ENCODE data around the gene KCNJ6. TPM values are rescaled to one million over a fixed set of nuclear protein-coding genes. Genes with fewer than 3 reads are reported as not detected.

Gene KCNJ6
- polyA plus RNA-seq, 6 donors from 2014 or later = not detected

DNA sequence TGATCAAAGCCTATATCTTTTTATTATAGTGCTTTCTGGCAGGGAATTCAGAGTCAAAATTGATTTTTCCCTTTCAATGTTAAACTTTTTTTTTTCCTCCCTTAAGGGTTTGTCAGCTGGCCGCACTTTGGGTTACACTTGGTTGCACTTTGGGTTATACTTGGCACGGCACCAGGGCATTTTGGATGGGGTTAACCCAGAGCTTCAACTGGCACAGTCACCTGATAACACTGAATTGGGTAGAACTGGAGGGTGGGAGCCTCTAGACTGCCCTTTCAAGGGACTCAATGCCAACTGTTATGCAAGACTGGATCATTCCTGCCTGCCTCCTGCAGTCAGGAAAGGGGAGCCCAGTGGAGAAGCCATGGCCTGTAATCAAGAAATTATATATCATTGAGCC lies 211.5 kb downstream of the KCNJ6 start:
- Mint-ChIP-seq H3K4me1 (no peaks in the 10 kb centered on the region), H3K27ac (no peak overlapping the region), H3K4me3 (no peak overlapping the region), H3K9me3 (peaks cover 0 to 3% (median 0%) of the 10 kb centered on the region in 7 donors), H3K27me3 (peaks cover 8 to 20% (median 16%) of the 10 kb centered on the region in 3 donors), H3K36me3 (no peaks in the 10 kb centered on the region)
- DNase-seq (no peak), ATAC-seq (ENCODE audit: low read depth in 2 of 2) (no peak)

DNA sequence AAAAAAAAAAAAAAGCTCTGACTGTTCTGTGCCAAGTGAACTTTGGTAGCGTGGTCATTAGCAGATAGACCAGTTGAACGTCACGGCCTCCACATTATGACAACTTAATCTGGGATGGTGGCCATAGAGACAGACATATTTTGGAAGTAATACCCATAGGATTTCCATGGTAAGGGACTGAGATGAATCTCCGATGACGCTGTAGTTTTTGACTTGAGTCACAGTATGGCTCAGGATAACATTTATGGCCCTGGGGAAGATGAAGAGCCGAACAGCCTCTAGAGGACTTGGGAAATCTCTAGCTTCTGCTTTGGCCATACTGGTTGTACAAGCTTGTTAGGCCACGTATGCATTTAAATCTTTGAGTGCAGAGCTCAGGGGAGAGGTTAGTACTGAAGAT lies 214.0 kb downstream of the KCNJ6 start:
- Mint-ChIP-seq H3K27me3 (peaks cover 7% of the 10 kb centered on the region in 3 donors), H3K27ac (no peak overlapping the region), H3K36me3 (no peaks in the 10 kb centered on the region), H3K9me3 (peaks cover 0 to 2% (median 0%) of the 10 kb centered on the region in 7 donors), H3K4me3 (no peak overlapping the region), H3K4me1 (no peaks in the 10 kb centered on the region)
- no peak for DNase-seq
- ATAC-seq (ENCODE audit: low read depth in 2 of 2) = no peak

DNA sequence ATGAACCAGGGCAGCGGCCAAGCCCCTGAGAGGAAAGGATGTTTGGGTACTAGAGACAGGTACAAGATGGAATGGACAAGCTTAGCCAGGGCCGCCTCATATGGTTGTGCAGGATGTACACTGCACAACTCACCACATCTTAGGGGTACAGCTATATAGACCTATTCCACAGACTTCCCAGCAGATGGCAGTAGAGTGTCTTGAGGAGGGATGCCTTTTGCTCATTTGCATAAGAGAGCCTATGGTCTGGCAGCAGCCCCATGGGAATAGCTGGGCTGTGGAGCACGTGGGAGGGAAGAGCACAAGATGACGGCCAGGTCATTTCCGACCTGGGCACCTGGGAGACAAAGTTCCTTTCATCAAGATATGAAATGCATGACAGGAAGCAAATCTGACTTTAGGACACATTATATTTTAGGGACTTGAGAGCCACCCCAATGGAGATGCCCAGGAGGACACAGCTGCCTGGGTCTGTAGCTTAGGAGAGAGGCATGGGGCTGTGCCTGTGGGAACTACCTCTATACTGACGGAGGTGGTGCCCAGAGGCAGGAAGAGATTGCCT lies 215.5 kb downstream of the KCNJ6 start:
- ATAC-seq (ENCODE audit: low read depth in 2 of 2) (peak in 1 of 2 donors; percentile 36), DNase-seq (no peak)
- H3K4me3 Mint-ChIP-seq = no peak overlapping the region

DNA sequence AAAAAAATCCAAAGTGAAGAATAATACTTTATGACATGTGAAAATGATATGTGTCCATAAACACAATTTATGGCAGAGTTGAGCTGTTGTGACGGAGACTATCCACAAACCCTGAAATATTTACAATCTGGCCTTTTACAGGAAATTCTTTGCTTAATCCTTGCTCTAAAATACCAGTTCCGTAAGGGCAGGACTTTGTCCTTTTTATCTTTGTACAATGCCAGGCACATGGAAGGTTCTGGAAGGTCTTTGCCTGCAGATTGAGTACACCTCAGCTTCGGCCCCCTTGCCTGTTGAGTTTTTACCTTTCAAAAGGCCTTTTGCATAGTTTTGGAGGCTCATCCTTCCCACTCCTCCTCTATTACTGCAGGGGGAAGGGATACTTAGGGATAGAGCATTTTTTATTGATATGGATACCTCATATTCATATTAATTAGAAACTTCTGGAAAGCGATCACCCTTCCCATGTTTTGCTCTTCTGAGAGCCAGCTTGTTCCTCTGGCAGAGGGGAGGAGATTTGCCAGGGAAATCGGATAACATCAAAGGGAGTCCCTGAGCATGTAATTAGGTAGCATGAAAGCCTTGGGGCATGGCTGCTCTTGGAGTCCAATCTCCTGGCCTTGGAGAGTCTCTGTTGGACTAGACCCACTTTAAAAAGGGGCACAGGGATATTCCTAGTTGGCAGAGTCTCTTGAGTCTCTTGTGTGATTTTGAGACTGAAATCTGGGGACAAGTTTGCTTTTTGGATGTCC lies 217.1 kb downstream of the KCNJ6 start:
- H3K27me3 Mint-ChIP-seq = peaks cover 5 to 29% (median 25%) of the 10 kb centered on the region in 3 donors
- DNase-seq (no peak), ATAC-seq (ENCODE audit: low read depth in 2 of 2) (no peak)
- H3K36me3 Mint-ChIP-seq = no peaks in the 10 kb centered on the region
- peaks cover 0 to 2% (median 0%) of the 10 kb centered on the region in 7 donors for H3K9me3 Mint-ChIP-seq
- H3K4me1 Mint-ChIP-seq = no peaks in the 10 kb centered on the region
- H3K27ac Mint-ChIP-seq = no peak overlapping the region
- peak overlapping the region in 1 of 8 donors; percentile 57 for H3K4me3 Mint-ChIP-seq

More for the DNA sequence above, 215.5 kb downstream of the KCNJ6 start:
- peaks cover 5 to 22% (median 21%) of the 10 kb centered on the region in 3 donors for H3K27me3 Mint-ChIP-seq
- H3K4me1 Mint-ChIP-seq = no peaks in the 10 kb centered on the region
- no peaks in the 10 kb centered on the region for H3K36me3 Mint-ChIP-seq
- H3K9me3 Mint-ChIP-seq = peaks cover 0 to 2% (median 0%) of the 10 kb centered on the region in 7 donors
- no peak overlapping the region for H3K27ac Mint-ChIP-seq

DNA sequence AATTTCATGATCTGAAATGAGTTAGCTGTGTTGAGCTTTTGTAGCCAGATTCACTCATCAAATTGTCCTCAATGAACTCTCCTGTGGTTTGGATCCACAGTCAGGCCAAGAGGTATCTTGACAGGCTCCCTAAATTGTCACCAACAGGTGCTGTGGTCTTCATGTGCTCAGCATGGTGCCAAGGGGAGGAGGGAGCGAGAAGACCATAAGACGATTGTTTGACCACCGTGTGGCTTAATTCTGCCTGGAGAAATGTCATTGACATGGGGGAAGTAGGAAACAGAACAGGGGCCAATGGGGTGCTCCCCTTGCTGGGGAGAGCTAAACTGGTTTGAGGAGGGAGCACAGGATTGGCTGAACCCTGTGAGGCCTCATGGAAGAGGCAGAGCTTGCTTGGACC lies 219.3 kb downstream of the KCNJ6 start:
- ATAC-seq (ENCODE audit: low read depth in 2 of 2) (no peak), DNase-seq (no peak)
- no peaks in the 10 kb centered on the region for H3K4me1 Mint-ChIP-seq
- no peak overlapping the region for H3K4me3 Mint-ChIP-seq
- no peaks in the 10 kb centered on the region for H3K36me3 Mint-ChIP-seq
- H3K27ac Mint-ChIP-seq = no peak overlapping the region
- H3K27me3 Mint-ChIP-seq = peaks cover 5 to 29% (median 25%) of the 10 kb centered on the region in 3 donors
- peaks cover 0 to 2% (median 0%) of the 10 kb centered on the region in 7 donors for H3K9me3 Mint-ChIP-seq

DNA sequence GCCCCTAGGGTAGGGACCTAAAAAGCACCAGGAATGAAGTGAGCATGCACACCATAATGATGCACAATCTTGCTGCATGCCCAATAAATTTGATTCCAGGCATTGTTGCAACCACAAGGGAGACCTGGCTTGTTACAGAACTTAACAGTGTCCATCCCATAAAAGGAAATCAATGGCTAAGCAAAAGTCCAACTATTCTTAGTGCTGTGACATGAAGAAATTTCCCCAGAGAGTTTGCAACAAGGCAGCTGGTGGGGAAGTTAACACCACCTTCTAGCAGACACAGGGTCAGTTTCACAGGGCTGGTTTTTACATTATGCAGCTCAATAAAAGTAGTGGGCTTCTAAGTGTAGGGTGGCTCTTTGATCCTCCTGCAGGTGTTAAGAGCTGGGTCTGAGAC lies 221.1 kb downstream of the KCNJ6 start:
- H3K36me3 Mint-ChIP-seq = no peaks in the 10 kb centered on the region
- peaks cover 5 to 29% (median 25%) of the 10 kb centered on the region in 3 donors for H3K27me3 Mint-ChIP-seq
- no peak for DNase-seq
- H3K9me3 Mint-ChIP-seq = peaks cover 0 to 2% (median 0%) of the 10 kb centered on the region in 7 donors
- H3K4me3 Mint-ChIP-seq = no peak overlapping the region
- no peaks in the 10 kb centered on the region for H3K4me1 Mint-ChIP-seq
- no peak for ATAC-seq (ENCODE audit: low read depth in 2 of 2)
- H3K27ac Mint-ChIP-seq = no peak overlapping the region

DNA sequence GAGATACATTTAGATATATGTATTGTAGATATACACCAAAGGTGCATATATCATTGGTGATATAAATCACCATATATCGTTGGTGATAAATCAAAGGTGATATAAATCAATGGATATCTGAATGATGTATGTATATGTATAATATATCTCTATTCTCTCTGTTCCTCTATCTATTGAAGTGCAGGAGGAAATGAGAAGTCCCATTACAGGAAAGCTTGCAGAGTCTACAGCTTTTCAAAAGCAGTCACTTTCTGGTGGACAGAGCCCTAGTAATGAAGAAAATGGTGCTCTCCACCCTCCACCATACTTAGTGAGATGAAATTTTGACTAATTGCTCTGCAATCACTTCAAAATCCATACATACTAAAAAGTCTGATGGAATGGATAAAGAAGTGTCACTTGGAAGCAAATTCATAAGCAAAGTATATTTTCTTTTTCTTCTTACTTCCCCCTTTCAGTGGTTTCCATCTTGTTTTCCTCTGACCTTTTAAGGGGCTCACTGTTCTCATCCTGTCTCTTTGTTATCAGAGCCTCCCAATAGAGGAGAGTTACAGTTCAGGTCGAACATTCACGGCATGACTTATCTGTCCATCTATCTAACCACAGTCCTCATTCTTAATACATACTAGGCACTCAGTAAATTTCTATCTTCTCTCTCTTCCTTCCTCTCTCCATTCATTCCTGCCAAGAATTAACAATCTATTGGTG lies 227.2 kb downstream of the KCNJ6 start:
- DNase-seq = no peak
- peak overlapping the region in 1 of 6 donors; percentile 32 for H3K27ac Mint-ChIP-seq
- no peaks in the 10 kb centered on the region for H3K9me3 Mint-ChIP-seq
- no peak for ATAC-seq (ENCODE audit: low read depth in 2 of 2)
- H3K36me3 Mint-ChIP-seq = no peaks in the 10 kb centered on the region
- H3K4me3 Mint-ChIP-seq = no peak overlapping the region
- peaks cover 5 to 12% (median 12%) of the 10 kb centered on the region in 3 donors for H3K4me1 Mint-ChIP-seq
- peaks cover 0 to 4% (median 4%) of the 10 kb centered on the region in 3 donors for H3K27me3 Mint-ChIP-seq

DNA sequence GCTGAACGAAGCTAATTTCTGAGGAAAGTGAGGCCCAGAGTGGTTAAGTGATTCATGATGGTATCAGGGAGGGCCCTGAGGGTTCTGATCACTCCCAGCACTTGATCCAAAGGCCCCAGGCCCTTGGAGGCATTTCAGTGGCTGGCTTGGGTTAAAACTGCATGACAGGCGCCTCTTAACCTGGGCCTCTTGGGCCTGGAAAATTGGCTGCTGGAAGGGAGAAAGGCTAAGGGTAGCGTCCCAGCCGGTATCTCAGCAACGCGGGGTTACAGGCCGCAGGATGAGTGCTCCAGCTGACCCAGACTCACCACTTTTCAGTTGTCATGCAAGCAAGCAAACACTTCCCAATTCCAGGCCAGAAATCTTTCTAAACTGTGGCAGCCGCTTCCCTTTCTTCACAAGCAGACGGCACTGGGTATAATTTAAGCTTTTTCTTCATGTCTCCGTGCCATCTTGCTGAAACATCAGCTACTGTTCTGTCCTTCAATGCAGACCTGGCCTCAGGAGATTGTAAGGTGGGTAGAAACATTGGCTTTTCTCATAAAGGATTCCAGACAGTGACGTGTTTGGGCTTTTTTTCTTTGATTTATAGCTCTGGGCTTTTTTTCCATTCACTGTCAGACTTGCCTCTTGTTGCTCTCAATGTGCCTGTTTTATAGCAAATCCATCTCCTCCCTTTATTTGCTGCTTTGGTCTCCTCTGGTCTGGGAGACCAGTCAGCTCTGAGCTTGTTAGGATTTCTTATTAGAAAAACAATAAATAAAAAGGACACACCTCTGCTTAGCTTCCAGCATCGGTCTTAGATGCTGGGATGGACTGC lies 229.1 kb downstream of the KCNJ6 start:
- Mint-ChIP-seq H3K27me3 (peaks cover 5 to 8% (median 5%) of the 10 kb centered on the region in 3 donors), H3K4me3 (no peak overlapping the region), H3K4me1 (peaks cover 9 to 12% (median 12%) of the 10 kb centered on the region in 3 donors), H3K27ac (no peak overlapping the region), H3K36me3 (no peaks in the 10 kb centered on the region), H3K9me3 (no peaks in the 10 kb centered on the region)
- DNase-seq = no peak
- no peak for ATAC-seq (ENCODE audit: low read depth in 2 of 2)

DNA sequence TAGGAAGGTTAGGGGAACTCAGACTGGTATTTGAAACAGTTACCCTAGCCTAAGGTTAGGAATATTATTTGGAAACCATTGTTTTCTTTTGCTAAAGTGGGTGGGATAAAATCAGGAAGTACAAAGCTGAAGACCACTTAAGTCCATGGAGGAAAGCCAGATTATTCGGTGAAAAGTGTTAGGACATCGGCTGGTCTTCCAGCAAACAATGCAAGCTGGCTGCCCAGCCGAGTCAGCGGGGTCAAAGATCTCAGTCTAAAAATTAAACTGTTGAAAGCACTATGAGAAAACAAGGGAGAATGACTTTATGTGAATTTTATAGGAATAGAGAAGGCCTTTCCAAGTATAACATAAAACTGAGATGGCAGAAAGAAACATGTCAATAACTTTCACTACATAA lies 231.7 kb downstream of the KCNJ6 start:
- Mint-ChIP-seq H3K27ac (no peak overlapping the region), H3K4me3 (no peak overlapping the region), H3K9me3 (peaks cover 0 to 2% (median 0%) of the 10 kb centered on the region in 7 donors), H3K27me3 (peaks cover 5 to 23% (median 14%) of the 10 kb centered on the region in 3 donors), H3K4me1 (peaks cover 8 to 12% (median 10%) of the 10 kb centered on the region in 3 donors), H3K36me3 (no peaks in the 10 kb centered on the region)
- no peak for DNase-seq
- no peak for ATAC-seq (ENCODE audit: low read depth in 2 of 2)

DNA sequence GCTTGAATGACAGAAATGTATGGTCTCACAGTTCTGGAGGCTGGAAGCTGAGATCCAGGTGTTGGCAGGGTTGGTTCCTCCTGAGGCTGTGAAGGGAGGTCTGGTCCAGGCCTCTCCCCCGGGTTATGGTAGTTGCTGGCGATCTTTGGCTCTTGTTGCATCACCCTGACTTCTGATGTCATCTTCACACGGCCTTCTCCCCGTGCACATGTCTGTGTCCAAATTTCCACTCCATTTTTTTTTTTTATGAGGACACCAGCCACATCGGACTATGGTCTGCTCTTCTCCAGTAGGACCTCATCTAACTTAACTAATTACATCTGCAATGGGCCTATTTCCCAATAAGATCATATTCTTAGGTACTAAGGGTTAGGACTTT lies 232.2 kb downstream of the KCNJ6 start:
- Mint-ChIP-seq H3K36me3 (no peaks in the 10 kb centered on the region), H3K4me3 (no peak overlapping the region), H3K4me1 (peaks cover 4 to 8% (median 6%) of the 10 kb centered on the region in 3 donors), H3K9me3 (peaks cover 0 to 4% (median 0%) of the 10 kb centered on the region in 7 donors), H3K27me3 (peaks cover 5 to 23% (median 14%) of the 10 kb centered on the region in 3 donors), H3K27ac (no peak overlapping the region)
- DNase-seq (no peak), ATAC-seq (ENCODE audit: low read depth in 2 of 2) (no peak)

DNA sequence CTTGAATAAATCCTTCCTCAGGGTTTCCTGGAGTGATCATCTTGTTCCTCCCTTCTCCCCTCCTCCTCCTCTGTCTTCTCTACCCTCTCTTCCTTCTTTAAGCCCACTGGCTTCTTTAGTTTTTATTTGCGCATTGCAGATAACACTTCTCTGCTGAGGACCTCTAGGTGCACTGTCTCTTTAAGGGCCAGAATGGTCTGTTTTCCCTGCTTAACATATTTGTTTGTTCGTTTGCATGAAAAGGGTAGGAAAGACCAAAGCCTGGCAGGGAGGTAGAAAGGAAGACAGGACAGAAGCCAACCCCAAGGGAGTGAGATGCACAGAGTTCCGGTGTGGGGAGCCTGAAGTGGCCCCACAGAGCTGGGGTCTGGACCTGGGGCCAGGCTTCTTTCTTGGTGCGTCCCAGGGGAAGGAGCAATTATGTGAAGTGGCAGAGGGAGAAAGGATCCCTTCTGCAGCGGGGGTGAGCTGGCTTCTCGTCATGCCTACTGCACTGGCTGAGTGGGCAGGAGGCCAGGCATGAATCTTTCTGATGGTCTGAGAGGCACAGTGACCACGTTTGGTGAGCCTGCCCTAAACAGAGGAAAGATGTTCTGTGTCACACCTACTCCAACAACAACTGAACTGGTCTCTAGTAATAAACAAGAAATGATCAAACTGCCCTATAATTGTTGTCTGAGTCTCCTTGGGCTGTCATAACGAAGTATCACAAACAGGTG lies 232.7 kb downstream of the KCNJ6 start:
- Mint-ChIP-seq H3K4me3 (no peak overlapping the region), H3K36me3 (no peaks in the 10 kb centered on the region), H3K27ac (no peak overlapping the region), H3K4me1 (peaks cover 3 to 4% (median 4%) of the 10 kb centered on the region in 3 donors), H3K27me3 (peaks cover 5 to 26% (median 15%) of the 10 kb centered on the region in 3 donors), H3K9me3 (peaks cover 0 to 9% (median 1%) of the 10 kb centered on the region in 7 donors)
- DNase-seq (no peak), ATAC-seq (ENCODE audit: low read depth in 2 of 2) (no peak)

DNA sequence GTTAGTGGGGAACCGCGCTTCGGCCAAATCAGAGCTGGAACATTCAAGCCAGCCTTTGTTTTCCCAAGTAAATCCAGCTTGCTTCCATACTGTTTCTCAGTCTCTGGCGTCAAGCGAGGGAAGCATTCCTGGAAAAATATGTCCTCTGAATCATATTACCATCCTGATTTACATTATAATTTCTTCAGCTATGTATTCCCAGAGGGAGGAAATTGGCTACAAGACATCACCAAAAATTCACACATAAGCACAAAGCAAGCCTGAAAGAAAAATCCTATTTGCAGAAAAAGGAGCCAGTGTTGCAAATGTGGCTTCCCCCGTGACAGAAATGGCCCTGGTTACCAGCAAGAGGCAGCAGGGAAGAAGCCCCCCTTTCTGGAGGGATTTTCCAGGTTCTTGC lies 233.3 kb downstream of the KCNJ6 start:
- peaks cover 0 to 4% (median 0%) of the 10 kb centered on the region in 3 donors for H3K4me1 Mint-ChIP-seq
- no peak for ATAC-seq (ENCODE audit: low read depth in 2 of 2)
- peaks cover 5 to 32% (median 21%) of the 10 kb centered on the region in 3 donors for H3K27me3 Mint-ChIP-seq
- peaks cover 2 to 15% (median 6%) of the 10 kb centered on the region in 7 donors for H3K9me3 Mint-ChIP-seq
- H3K36me3 Mint-ChIP-seq = no peaks in the 10 kb centered on the region
- H3K27ac Mint-ChIP-seq = no peak overlapping the region
- DNase-seq = no peak
- H3K4me3 Mint-ChIP-seq = no peak overlapping the region

Data from naive B cell (primary cell).